SK-N-MC (cell line): ENCODE data around the gene VPS25.

Experiments
- FOXP2 ChIP-seq: optimal IDR thresholded peaks from 2 replicates; pipeline ENCODE3; 2011; ENCODE audit warnings: mild to moderate bottlenecking, moderate library complexity; ENCODE audit not compliant: insufficient read depth; ENCODE audit errors: extremely low read length, control extremely low read depth
- POLR2AphosphoS5 ChIP-seq: IDR thresholded peaks from 2 replicates; pipeline ENCODE4 v1.6.1; 2012; ENCODE audit warnings: mild to moderate bottlenecking, low read depth, low read length, borderline replicate concordance

- no peak for TF ChIP-seq POLR2AphosphoS5
- no peak for TF ChIP-seq FOXP2
Observed at GRCh38 chr17:42797067-42798007, 24.1 kb downstream of the VPS25 start.
